A673 (cell line): ENCODE results near the gene KRT38. TPM values are rescaled to one million over a fixed set of nuclear protein-coding genes. Genes with fewer than 3 reads are reported as not detected.

Source experiments
- BruUV-seq: library from RNA; stranded (reverse); fragments of 400-500 nt; replicated peaks from 2 replicates; lab custom pipeline; 2021; lab: Mats Ljungman, UMichigan
- CTCF ChIA-PET: fragments of 300-600 bp; sonication (Branson Sonifier 250); formaldehyde crosslinking; loops from one replicate; lab custom pipeline; 2022; ENCODE audit warnings: antibody characterized with exemption; lab: Charles Lee
- POLR2A ChIA-PET: fragments of 300-600 bp; sonication (Branson Sonifier 250); formaldehyde crosslinking; loops from one replicate; lab custom pipeline; 2022; ENCODE audit warnings: antibody characterized with exemption; ENCODE audit not compliant: low non-redundant PET; lab: Charles Lee
- DNase-seq: peaks from one replicate; pipeline ENCODE4 v3.0.0-alpha.2; 2015; ENCODE audit warnings: low spot score
- H3K27ac ChIP-seq: fragments of 200-600 bp; sonication (generic); 2 replicates; pipeline ENCODE4 v1.5.1; 2016; ENCODE audit warnings: mixed run types, low read depth, mild to moderate bottlenecking, mixed read lengths, antibody characterized with exemption, low read length; ENCODE audit not compliant: poor library complexity, severe bottlenecking
- H3K27me3 ChIP-seq: fragments of 200-600 bp; sonication (generic); replicated peaks from 2 replicates; pipeline ENCODE4 v1.6.1; 2017; ENCODE audit warnings: mixed run types, low read depth, mild to moderate bottlenecking, mixed read lengths, antibody characterized with exemption, low read length; ENCODE audit not compliant: insufficient read depth, poor library complexity
- H3K36me3 ChIP-seq: fragments of 200-600 bp; sonication (generic); 2 replicates; pipeline ENCODE4 v1.6.1; 2016; ENCODE audit warnings: mixed run types, mild to moderate bottlenecking, mixed read lengths, antibody characterized with exemption, low read length; ENCODE audit not compliant: insufficient read depth, poor library complexity, severe bottlenecking
- H3K4me1 ChIP-seq: fragments of 200-600 bp; sonication (generic); 2 replicates; pipeline ENCODE4 v1.6.1; 2017; ENCODE audit warnings: mixed run types, mild to moderate bottlenecking, mixed read lengths, antibody characterized with exemption, low read length; ENCODE audit not compliant: insufficient read depth, poor library complexity, severe bottlenecking
- H3K4me3 ChIP-seq: fragments of 200-600 bp; sonication (generic); 2 replicates; pipeline ENCODE4 v1.5.1; 2016; ENCODE audit warnings: low read depth, mixed run types, mild to moderate bottlenecking, mixed read lengths, low read length; ENCODE audit not compliant: poor library complexity, severe bottlenecking
- H3K9me3 ChIP-seq: fragments of 200-600 bp; sonication (generic); 2 replicates; pipeline ENCODE4 v1.6.1; 2016; ENCODE audit warnings: mixed run types, low read depth, mild to moderate bottlenecking, mixed read lengths, antibody characterized with exemption, low read length; ENCODE audit not compliant: poor library complexity, severe bottlenecking
- CTCF ChIP-seq: fragments of 300-800, 200-600 bp; sonication (generic); conservative IDR thresholded peaks from 2 replicates; pipeline ENCODE4 v1.5.1; 2017; ENCODE audit warnings: low read depth, mild to moderate bottlenecking, antibody characterized with exemption, low read length, moderate library complexity, mixed read lengths
- EZH2 ChIP-seq: fragments of 200-600 bp; sonication (generic); IDR thresholded peaks from 2 replicates; pipeline ENCODE4 v1.6.1; 2017; ENCODE audit warnings: borderline replicate concordance, low read depth, mild to moderate bottlenecking, mixed read lengths, antibody characterized with exemption, low read length; ENCODE audit not compliant: poor library complexity, severe bottlenecking
- intact Hi-C: fragments of 100-400 bp; cut with micrococcal nuclease; formaldehyde crosslinking; loops from one replicate; pipeline ENCODE4 v1.10.0; 2022; ENCODE audit not compliant: unreplicated experiment
- total RNA-seq: library from RNA; stranded (reverse); gene quantifications from 2 replicates; pipeline ENCODE4 v1.2.3, GENCODE V29; 2021

Gene KRT38
- total RNA-seq, 1 experiment from 2014 or later = not detected

DNA sequence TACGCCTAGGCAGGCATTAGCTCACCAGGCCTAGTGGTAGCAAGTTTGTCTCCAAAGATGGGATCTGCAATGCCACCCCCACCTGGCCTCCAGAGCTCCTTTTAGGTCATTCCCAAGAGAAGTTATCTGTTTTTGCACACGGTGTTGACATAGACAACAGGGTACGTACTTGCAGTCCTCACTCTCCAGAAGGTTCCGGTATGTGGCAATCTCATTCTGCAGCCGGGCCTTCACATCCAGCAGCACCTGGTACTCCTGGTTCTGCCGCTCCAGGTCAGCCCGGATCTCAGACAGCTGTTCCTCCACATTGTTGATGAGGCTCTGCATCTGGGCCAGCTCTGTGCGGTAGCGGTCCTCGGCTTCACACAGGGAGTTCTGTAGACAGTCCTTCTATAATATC lies 33.6 kb downstream of the KRT38 start:
- no peak overlapping the region for H3K27ac ChIP-seq
- H3K4me1 ChIP-seq = no peaks in the 10 kb centered on the region
- H3K36me3 ChIP-seq = no peaks in the 10 kb centered on the region
- H3K4me3 ChIP-seq = no peak overlapping the region
- ChIA-PET CTCF (no interaction called here), POLR2A (no interaction called here)
- H3K27me3 ChIP-seq = no peaks in the 10 kb centered on the region
- intact Hi-C loops = no loop called here
- DNase-seq = no peak
- no peak for TF ChIP-seq EZH2
- TF ChIP-seq CTCF = no peak
- BruUV-seq = no TSS peak
- no peaks in the 10 kb centered on the region for H3K9me3 ChIP-seq

- Histone ChIP-seq H3K4me3 (no peak overlapping the region), H3K27ac (no peak overlapping the region), H3K27me3 (no peaks in the 10 kb centered on the region), H3K9me3 (no peaks in the 10 kb centered on the region), H3K4me1 (no peaks in the 10 kb centered on the region), H3K36me3 (no peaks in the 10 kb centered on the region)
- TF ChIP-seq EZH2 (no peak), CTCF (no peak)
- intact Hi-C loops = no loop called here
- DNase-seq = no peak
- ChIA-PET CTCF (interaction anchor here (0.5 kb wide), 1 partner anchor 257 kb away, joined by 3 read pairs; no protein-coding TSS in a partner anchor), POLR2A (no interaction called here)
- no TSS peak for BruUV-seq
Measured at GRCh38 chr17:41406205-41406604, 34.6 kb downstream of the KRT38 start.

GRCh38 chr17:41404024-41404671 lies 36.6 kb downstream of the KRT38 start:
- Histone ChIP-seq H3K27me3 (no peaks in the 10 kb centered on the region), H3K9me3 (no peaks in the 10 kb centered on the region), H3K36me3 (no peaks in the 10 kb centered on the region), H3K4me1 (no peaks in the 10 kb centered on the region), H3K4me3 (no peak overlapping the region), H3K27ac (no peak overlapping the region)
- DNase-seq = no peak
- intact Hi-C loops = no loop called here
- TF ChIP-seq CTCF (no peak), EZH2 (no peak)
- CTCF ChIA-PET = no interaction called here
- BruUV-seq = no TSS peak
- POLR2A ChIA-PET = no interaction called here
